ENCODE measurements around the gene DDX51. TPM values are rescaled to one million over a fixed set of nuclear protein-coding genes. Genes with fewer than 3 reads are reported as not detected.
A peak's percentile ranks its signal among the peaks of the same experiment; 100 is the strongest.

The DDX51 gene
- total RNA-seq, 2 donors from 2014 or later = 16.1 to 27.4 TPM

- intact Hi-C loops (cut with DNase I) = no loop called here
- TF ChIP-seq CTCF (IDR thresholded peaks at IDR 0.05) (no peak), POLR2A (IDR thresholded peaks at IDR 0.05) (no peak)
Measured at GRCh38 chr12:132145334-132145733, 1.2 kb upstream of the DDX51 start.

GRCh38 chr12:132144810-132145168 is 670 bp upstream of the DDX51 start:
- peak overlapping the region; percentile 84 to 95 for H3K4me3 ChIP-seq
- TF ChIP-seq CTCF (IDR thresholded peaks at IDR 0.05) = no peak
- TF ChIP-seq POLR2A (IDR thresholded peaks at IDR 0.05) = no peak
- peak overlapping the region; percentile 79 to 91 (median 86) for H3K27ac ChIP-seq
- no peaks in the 10 kb centered on the region for H3K9me3 ChIP-seq
- intact Hi-C loops (cut with DNase I) = no loop called here
- DNase-seq (no peak), ATAC-seq (peak; percentile 2)
- peaks cover 19% of the 10 kb centered on the region for H3K4me1 ChIP-seq
- H3K27me3 ChIP-seq = no peaks in the 10 kb centered on the region
- 3 to 27% methylated on average over 3 to 17 of the region's 17 CpGs for WGBS, 2 donors
- H3K36me3 ChIP-seq (replicated peaks in 1 of 2; ENCODE audit: insufficient read depth in 1 of 2, low read depth in 2 of 2) = peaks cover 11 to 17% of the 10 kb centered on the region in 2 donors

More at GRCh38 chr12:132145334-132145733, 1.2 kb upstream of the DDX51 start:
- Histone ChIP-seq H3K4me3 (no peak overlapping the region), H3K9me3 (no peaks in the 10 kb centered on the region), H3K4me1 (peaks cover 19% of the 10 kb centered on the region), H3K36me3 (replicated peaks in 1 of 2; ENCODE audit: insufficient read depth in 1 of 2, low read depth in 2 of 2) (peaks cover 11 to 14% of the 10 kb centered on the region in 2 donors), H3K27me3 (no peaks in the 10 kb centered on the region), H3K27ac (no peak overlapping the region)
- no peak for ATAC-seq
- DNase-seq = peak in 1 of 4 donors; percentile 10
- 71% methylated on average over 7 of the region's 7 CpGs; no CpG with 5 or more reads in 1 of the 2 donors for WGBS, 2 donors

GRCh38 chr12:132143336-132144071 is 615 bp downstream of the DDX51 start:
- DNase-seq (peak in 1 of 4 donors; percentile 13), ATAC-seq (peak; percentile 13)
- H3K4me1 ChIP-seq = peaks cover 19% of the 10 kb centered on the region
- H3K27ac ChIP-seq = peak overlapping the region; percentile 58 to 91 (median 84)
- intact Hi-C loops (cut with DNase I) = no loop called here
- WGBS, 2 donors = 1% methylated on average over 23 to 76 of the region's 82 CpGs
- H3K36me3 ChIP-seq (replicated peaks in 1 of 2; ENCODE audit: insufficient read depth in 1 of 2, low read depth in 2 of 2) = peaks cover 11 to 27% of the 10 kb centered on the region in 2 donors
- no peaks in the 10 kb centered on the region for H3K27me3 ChIP-seq
- peak overlapping the region; percentile 84 to 95 for H3K4me3 ChIP-seq
- H3K9me3 ChIP-seq = no peaks in the 10 kb centered on the region
- TF ChIP-seq CTCF (IDR thresholded peaks at IDR 0.05) (no peak), POLR2A (IDR thresholded peaks at IDR 0.05) (no peak)

- peaks cover 19% of the 10 kb centered on the region for H3K4me1 ChIP-seq
- no peak for TF ChIP-seq CTCF (IDR thresholded peaks at IDR 0.05)
- TF ChIP-seq POLR2A (IDR thresholded peaks at IDR 0.05) = no peak
- DNase-seq = peak in 1 of 4 donors; percentile 10
- intact Hi-C loops (cut with DNase I) = no loop called here
- H3K9me3 ChIP-seq = no peaks in the 10 kb centered on the region
- no peak for ATAC-seq
- peak overlapping the region in 1 of 2 donors; percentile 95 for H3K4me3 ChIP-seq
- H3K27ac ChIP-seq = no peak overlapping the region
- H3K36me3 ChIP-seq (replicated peaks in 1 of 2; ENCODE audit: insufficient read depth in 1 of 2, low read depth in 2 of 2) = peaks cover 11 to 27% of the 10 kb centered on the region in 2 donors
- H3K27me3 ChIP-seq = no peaks in the 10 kb centered on the region
- WGBS, 2 donors = 68 to 71% methylated on average over 23 of the region's 24 CpGs
Measured at GRCh38 chr12:132142679-132143335, 1.3 kb downstream of the DDX51 start.
